Neural cell (in vitro differentiated cells): ENCODE data around the gene OLIG2.

Experiments used
- POLR2AphosphoS5 ChIP-seq: IDR thresholded peaks from 2 replicates; pipeline ENCODE4 v1.6.1; 2012
- TF ChIP-seq, protein P1 (sequence below): fragments of 450-650 bp; IDR thresholded peaks from 2 replicates; pipeline ENCODE4 v1.5.1; 2014; ENCODE audit warnings: antibody characterized with exemption, mild to moderate bottlenecking, moderate library complexity; ENCODE audit not compliant: poor library complexity, severe bottlenecking

DNA sequence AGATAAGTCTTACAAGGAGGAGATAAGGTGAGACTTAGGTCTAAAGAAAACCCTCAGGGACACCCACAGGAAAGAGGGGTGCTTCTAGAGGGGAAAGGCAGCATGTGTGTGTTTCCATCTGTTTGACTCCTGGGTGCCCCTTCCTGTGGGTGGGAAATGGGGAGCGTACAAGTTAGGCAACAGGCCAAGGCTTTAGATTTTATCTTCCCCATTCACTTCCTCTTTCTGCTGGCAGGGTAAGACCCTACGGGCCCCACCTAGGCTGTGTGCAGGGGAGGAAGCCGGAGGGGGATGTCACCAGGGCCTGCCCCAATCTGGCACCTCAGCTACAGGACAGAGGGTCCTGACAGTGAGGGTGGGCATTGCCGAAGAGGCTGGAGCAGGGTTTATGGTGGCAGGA is 41.7 kb downstream of the OLIG2 start:
- TF ChIP-seq, protein P1, sequence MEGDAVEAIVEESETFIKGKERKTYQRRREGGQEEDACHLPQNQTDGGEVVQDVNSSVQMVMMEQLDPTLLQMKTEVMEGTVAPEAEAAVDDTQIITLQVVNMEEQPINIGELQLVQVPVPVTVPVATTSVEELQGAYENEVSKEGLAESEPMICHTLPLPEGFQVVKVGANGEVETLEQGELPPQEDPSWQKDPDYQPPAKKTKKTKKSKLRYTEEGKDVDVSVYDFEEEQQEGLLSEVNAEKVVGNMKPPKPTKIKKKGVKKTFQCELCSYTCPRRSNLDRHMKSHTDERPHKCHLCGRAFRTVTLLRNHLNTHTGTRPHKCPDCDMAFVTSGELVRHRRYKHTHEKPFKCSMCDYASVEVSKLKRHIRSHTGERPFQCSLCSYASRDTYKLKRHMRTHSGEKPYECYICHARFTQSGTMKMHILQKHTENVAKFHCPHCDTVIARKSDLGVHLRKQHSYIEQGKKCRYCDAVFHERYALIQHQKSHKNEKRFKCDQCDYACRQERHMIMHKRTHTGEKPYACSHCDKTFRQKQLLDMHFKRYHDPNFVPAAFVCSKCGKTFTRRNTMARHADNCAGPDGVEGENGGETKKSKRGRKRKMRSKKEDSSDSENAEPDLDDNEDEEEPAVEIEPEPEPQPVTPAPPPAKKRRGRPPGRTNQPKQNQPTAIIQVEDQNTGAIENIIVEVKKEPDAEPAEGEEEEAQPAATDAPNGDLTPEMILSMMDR: no peak
- no peak for TF ChIP-seq POLR2AphosphoS5
